Measurements from ENCODE around the gene SMAD6.
"Not testable (repeated sequence)": the region's sequence is repeated elsewhere in the genome, so short reads cannot be mapped to it uniquely, and the experiment has no call there.

The SMAD6 gene

DNA sequence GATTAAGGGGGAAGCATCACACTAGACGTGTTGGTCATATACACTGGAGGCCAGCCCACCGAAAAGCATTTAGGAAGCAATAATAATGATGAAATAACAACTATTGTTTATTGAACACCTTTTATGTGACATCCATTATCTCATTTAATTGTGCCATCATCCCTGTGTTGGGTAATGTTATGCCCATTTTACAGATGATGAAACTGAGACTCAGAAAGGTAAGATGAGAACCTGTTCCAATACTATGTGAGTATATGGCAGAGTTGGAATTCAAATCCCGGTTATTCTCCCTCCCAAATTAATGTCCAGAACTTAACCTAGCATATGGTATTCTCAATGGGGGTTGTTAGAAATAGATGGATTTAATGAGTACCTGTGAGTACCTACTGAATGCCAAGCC, 99.2 kb downstream of the SMAD6 start:
- no peak for DNase-seq

DNA sequence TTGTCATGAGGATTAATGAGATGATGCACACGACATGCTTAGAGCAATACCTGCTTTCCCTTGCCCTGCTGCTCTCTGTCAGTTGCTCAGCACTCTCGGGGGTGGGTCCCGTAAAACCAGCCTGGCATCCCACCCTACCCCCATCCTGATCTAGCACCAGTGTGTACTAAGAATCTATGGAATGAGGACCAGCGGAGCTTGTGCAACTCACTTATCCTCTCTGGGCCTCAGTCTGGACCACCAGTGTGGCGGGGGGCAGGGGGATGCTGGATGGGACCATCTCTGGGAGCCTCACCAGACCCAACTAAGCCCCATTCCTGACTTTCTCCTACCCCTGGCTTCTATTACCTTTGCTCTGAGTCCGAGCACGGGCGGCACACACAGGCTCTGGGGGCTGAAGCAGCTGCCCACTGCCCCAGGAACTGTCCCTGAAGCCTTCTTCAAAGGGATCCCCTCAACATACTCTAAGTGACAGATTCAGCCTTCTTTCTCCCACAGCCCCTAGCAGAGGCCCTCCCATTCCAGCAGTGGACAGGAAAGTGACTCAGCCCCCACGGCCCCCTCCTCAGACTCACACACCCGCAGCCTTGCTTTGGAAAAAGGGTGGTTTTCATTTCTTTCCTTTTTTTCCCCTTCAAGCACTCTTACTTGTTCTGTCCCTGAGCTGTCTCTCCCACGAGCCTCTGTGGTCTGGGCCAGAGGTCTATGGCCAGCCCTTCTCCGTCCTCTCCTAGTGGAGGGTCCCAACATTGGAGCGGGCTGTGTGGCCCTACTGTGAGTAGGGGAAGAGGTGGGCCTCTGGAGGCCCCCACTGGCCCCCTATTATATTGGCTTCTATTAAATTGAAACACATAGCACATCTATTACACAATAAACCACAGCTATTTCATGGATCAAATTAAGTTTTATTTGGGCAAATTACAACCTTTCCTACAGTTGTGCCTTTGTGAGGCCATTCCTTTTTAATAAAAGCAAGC, 100.3 kb downstream of the SMAD6 start:
- DNase-seq, result no peak

DNA sequence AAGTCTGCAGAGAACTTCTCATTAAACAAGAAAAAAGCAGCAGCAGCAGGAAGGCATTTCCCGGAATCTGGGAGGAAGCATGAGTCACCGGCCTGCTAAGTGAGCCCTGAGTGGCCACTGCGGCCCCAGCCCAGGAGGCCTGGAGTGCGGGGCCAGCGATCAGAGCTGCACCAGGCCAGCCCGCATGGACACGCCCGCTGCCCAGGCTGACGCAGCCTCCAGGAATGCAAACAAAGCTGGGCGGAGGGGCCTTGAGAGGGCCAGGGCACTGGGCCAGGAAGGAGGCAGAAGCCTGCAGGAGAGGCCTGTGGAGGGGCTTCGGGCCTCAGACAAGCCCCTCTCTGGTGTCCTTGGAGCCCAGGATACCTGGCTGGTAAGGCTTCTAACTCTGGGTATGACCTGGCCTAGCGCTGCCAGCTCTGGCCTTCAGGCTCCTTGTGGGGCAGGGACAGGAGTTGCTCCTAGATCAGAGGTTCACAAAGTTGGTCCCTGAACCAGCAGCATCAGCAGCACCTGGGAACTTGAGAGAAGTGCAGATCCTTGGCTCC, 101.2 kb downstream of the SMAD6 start:
- no peak for DNase-seq

DNA sequence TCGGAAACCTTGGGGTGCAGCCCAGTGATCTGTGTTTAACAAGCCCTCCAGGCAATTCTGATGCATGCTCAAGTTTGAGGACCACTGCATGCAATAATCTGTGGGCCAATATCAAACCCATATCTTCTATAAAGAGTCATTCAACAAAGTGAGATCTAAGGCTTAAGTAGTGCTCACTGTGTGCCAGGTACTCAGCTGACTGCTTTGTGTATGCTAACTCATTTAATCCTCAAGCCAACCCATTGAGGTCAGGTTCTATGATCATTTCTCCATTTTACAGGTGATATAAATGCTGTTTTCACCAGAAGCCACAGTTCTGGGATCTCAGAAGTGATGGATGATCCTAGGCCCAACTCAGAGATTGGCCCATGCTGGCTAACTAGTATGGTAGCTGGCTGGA, 101.7 kb downstream of the SMAD6 start:
- no peak for DNase-seq

DNA sequence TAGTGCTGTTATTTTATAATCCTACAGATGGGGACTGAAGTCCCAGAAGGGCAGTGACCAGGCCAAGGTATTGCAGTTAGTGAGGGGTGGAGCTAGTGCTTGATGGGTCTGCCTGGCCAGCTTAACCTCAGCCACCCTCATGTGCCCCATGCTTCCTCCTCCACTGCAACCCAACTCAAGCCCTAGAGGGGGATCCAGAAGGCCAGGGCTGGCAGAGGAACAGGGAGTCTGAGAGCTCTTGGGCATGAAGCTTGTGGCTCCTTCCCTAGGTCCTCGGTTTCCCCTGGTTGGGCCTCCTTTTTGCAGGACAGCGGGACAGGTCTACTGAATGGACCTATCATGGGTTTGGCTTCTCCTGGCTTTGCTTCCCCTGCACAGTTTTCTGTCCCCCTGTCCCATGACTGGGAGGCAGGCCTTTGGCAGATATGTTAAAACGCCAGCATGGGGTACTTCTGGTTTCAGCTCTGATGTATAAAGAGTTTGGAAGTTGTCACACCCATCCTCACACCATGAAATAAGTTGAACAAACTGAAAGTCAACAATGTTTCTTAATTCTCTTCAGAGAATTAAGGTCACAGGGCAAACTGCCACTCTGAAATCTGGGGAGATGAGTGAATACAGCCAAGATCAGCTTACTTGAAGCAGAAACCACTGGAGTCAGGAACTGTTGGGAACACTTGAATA, 103.3 kb downstream of the SMAD6 start:
- DNase-seq, result no peak

DNA sequence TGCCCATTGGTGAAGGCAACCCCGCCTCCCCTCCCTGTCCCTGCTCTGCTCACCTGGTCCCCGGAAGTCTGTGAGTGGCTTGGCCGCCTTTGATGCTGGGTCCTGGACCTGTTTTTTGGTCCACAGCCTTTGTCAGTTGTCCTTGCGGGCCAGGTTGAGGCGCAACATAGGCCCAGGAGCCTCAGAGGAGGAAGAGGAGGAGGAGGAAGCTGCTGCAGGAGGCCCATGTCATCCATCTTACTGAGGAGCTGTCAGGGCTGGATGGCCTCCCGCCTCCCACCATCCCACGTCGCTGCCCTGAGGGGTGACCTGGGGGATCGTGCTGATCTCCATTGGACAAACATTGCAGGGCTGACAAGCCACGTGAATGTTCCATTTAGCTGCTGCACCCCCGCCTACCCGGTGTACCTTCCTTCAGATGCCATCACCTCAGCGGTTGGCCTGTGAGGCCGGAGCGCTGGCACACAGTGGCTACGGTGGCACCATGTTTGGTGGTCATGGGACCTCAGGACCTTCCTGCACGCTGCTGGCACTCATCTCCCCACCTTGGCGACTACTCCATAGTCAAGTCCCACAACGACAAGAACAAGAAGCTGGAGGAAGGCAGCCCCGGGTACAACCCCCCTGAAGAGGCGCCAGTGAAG, 106.3 kb downstream of the SMAD6 start:
- DNase-seq, result no peak

DNA sequence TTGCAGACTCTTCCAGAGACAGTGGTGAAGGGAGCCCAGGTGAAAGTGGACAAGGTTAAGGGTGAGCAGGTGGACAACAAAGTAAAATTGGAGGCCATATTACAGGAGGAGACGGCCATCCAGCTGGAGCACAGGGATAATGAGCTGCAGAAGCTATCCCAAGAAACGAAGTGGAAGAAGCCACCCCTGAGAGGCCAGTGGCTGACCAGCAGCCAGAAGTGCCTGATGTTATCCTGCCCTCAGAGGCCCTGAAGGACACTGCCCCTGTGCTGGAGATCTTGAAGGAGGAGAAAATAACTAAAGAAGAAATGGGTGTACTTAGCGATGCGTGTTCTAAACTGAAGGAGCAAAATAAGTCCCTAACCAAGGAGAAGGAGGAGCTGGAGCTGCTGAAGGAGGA, 107.6 kb downstream of the SMAD6 start:
- no peak for DNase-seq

DNA sequence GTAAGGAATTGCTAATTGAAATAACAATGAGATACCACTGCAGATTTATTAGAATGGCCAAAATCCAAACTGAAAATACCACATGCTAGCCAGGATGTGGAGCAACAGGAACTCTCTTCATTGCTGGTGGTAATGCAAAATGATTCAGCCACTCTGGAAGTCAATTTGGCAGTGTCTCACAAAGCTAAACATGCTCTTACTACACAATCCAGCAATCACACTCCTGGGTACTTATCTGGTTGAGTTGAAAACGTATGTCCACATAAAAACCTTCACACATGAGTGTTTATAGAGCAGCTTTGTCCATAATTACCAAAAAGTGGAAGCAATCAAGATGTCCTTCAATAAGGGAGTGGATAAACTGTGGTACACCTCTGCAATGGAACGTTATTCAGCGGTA, 113.3 kb downstream of the SMAD6 start:
- no peak for DNase-seq

DNA sequence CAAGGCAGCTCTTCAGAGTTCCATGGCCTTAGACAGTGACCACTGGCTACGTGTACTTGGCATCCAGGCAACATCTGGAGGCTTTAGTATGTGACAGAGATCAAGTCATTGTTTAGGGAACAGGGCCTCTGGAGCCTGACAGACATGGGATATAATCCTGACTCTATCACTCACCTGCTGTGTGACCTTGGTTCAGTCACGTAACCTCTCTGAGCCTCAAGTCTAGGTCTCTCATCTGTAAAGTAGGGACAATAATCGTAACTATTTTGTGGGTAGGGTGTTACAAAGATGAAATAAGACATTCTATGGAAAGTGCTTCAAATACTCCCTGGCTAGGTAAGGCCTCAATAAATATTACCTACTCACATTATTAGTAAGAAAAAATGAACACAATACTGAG, 114.2 kb downstream of the SMAD6 start:
- no peak for DNase-seq

DNA sequence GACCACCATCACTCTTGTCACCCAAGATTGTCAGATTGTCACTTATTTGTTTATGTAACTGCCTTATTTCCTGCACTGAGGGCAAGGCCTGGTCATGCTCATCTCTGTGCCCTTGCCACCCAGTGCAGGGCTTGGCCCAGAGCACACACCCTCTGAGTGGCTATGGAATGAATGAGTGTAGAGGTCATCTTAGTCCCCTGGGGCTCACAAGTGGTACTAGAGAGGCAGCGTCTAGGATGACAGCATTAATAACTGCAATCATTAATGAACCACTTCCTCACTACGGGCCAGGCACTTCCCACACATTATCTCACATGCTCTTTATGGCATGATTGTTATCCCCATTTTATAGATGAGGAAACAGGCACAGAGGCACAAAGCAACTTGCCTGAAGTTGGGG, 117.0 kb downstream of the SMAD6 start:
- DNase-seq, result no peak

DNA sequence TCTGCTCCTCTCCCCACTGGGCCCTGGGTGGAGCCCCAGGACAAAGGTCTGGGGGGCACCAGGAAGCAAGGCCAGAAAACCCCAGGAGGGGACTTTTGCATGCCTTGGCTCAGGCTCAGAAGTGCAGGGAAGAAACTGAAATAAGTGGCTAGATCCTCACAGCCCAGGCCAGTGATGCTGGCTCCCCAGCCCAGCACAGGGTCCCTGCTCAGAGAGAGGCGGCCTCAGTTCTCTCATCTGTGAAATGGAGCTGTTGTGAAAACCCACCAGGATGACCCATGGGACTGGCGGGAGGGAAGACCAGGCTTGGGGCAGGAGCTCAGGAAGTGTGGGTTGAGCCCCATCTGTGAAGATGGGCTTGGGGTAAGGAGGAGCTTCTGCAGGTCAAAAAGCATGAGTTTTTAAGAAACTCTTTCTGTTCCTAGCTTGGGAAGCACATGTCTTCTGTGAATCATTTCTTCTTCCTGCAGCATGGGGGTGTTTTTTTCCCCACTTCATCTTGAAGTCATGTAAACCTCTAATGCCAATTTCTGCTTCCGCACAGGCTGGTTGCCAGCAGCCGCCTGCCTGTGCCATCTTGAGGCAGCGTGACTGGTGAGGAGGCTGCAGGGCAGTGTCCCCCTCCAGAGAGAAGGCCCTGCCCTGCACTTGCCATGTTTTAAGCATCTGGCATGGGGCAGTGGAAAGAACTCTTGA, 118.6 kb downstream of the SMAD6 start:
- DNase-seq, result no peak

DNA sequence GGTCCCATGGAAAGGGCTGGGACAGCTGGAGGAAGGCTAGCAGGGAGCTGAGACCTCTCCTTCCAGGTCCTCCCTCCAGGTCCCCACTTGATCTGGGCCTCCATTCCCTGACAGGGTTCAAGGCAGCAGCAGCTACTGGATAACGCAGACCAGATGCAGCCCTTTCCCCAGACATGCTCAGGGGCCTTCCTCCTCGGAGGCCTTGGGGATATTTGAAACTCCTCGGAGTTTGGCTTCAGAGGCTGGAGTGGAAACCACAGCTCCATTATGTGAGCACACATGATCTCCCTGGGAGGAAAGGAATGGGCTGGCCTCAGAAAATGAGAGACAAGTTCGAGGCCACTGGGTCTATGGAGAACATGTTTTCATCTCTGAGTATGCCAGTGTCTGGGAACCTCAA, 119.3 kb downstream of the SMAD6 start:
- DNase-seq, result no peak

DNA sequence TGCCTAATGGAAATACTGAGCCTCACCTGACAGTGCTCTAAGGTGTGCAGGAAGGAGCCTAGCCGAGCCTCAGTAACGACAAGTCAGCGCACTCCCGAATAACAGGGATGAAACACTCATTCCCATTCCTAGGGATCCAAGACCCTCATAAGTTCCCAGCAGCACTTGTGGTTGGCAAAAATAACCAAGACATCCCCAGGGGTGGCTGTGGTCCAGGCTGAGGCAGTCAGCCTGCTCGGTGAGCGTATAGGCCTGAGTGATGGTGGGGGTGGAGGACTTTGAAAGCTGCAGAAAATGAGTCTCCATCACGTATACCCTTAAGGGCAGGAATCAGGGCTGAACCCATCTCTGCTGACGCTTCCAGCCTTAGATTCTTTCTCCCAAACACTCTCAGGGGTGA, 120.1 kb downstream of the SMAD6 start:
- DNase-seq, result no peak

DNA sequence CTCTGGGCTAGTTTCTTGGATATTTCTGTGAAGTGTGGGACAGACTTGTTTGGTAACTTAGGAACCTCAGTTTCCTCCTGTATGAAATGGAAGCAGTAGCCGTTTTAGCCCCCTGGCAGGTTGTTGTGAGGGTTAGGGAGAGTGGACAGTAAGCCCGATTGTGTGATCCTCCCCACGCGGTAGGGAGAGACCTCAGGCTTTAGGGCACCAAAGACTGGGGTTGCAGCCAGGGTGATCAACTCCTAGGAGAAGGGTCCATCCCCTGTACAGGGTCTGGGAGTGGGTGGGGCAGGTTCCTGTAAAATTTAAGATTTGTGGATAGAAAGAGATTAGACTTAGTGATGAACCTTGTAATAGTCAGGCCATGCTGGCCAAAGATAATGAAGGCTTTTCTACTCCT, 120.5 kb downstream of the SMAD6 start:
- no peak for DNase-seq

DNA sequence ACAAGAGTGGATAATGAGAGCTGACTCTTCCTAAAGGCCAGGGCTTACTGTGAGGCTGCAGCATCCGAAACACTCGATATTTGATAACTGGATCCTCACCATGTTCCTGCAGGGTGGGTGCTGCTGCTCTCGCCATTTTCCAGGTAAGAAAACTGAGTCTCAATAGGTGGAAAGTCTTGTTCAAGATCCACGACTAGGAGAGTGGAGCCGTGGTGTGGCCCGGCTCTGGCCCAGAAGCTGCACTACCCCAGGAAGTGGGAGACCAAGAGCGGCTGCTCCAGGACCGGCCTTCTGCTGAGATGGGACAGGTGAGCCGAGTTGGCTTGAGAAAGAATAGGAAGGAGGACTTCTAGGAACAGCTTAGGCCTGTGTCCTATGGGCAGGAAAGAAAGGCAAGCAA, 121.6 kb downstream of the SMAD6 start:
- no peak for DNase-seq

DNA sequence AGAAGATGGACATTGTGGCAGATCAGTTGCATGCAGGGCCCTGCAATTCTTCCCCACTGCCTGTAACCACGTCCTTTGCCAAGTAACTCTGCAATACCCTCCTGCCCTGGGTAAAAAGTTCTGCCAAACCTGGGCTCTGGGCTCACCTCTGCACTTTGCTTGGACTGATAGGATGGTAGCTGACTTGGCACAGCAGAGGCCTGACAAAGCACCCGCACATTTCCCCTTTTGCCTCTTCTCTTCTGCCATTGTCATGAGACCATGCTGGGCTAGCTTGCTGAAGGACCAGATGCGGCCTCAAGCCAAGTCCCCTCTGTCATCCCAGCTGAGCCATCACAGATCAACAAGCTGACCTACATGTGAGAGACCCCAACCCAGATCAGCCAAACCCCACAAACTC, 122.4 kb downstream of the SMAD6 start:
- DNase-seq, result no peak

DNA sequence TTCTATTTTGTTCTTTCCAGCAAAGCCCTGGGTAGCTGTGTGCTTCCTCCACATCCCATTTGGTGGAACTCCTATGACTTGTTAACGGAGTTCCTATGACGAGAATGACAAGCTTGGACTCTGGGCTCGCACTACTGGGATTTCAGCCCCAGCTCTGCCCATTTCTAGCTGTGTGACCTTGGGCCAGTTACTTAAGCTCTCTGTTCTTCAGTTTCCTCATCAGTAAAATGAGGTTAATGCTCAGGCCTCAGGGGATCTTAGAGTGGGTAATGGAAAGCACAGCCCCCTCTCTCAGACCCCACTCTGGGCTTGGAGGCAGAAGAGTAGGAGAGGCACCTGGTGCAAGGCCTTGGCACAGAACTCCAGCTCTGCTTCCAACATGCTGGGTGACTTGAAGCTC, 123.1 kb downstream of the SMAD6 start:
- DNase-seq, result no peak

DNA sequence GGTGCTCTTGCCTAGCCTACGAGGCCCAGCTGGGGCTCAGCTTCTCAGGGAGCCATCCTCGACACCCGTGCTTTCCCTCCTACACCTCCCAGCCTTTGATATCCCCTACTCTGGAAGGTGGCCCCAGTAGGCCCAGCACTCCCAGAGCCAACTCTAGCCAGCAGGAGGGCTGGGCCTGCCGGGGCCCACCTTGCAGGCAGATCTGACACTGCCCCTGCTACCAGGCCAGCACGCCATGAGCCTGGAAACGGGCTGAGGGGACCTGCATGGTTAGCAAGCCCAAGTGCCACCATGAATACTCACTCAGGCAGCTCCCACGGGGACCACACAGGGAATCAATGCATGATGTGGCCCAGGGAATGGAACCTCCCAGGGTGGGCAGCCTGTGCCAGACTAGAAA, 123.7 kb downstream of the SMAD6 start:
- DNase-seq, result no peak

DNA sequence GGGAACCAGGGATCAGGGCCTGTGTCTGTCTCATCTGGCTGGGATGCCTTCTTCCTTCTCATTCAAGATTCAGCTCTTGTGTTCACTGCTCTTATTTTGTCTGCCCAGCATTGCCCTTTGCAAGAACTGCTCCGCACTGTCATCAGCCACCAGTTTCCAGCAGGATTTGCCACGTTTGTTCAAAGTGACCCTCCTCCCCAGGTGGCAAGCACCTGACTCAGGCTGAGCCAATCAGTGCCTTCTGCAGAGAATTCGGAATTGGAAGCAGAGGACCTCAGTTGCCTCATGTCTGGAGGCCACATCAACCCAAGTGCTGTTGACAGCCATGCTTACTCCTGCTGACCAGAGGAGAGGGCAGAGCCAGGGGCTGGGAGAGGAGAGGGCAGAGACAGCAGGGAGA, 124.5 kb downstream of the SMAD6 start:
- DNase-seq, result no peak

DNA sequence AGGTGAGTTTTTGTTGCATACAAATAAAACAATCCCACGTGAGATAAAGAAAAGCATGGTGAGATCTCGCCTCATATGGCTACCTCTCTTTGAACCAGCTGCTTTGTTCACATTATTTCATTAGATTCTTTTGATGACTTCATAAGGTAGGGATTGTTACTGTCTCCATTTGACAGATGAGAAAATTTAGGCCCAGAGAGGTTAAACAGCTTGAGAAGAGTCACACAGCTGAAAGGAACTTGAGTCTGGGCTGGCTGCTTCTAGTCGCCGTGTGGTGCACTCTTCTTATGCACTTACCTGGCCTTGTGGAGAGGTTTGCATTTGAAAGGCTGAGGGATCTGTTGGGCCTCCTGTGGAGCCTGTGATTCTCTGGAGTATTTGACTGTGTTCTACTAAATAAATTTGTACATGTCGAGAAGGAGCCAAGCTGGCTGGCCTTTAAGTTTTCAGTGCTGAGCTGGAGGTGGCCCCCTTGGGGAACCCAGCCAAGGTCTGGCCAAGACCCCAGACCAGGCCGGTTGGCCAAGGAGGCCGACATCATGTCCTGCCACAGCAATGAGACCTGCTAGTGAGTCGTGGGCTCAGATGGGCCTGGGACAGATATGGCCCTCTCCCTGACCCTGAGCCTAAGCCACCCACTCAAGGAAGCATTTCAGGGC, 125.1 kb downstream of the SMAD6 start:
- no peak for DNase-seq

DNA sequence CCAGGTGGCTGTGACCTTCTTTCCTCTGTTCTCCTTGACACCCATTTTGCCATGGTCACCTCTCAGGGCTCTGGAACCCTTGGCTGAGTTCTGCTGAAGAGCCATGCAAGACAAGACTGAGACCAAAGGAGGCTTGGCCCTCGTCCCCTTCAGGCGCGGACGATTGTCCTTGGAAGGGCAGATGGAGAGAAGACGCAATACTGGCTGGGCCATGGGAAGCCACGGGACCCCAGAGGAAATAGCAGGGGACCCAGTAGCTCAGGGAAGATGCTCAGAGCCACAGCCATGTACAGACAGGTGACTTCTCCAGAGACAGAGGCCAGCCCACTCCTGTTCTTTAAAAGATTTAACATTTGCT, 125.6 kb downstream of the SMAD6 start:
- no peak for DNase-seq

DNA sequence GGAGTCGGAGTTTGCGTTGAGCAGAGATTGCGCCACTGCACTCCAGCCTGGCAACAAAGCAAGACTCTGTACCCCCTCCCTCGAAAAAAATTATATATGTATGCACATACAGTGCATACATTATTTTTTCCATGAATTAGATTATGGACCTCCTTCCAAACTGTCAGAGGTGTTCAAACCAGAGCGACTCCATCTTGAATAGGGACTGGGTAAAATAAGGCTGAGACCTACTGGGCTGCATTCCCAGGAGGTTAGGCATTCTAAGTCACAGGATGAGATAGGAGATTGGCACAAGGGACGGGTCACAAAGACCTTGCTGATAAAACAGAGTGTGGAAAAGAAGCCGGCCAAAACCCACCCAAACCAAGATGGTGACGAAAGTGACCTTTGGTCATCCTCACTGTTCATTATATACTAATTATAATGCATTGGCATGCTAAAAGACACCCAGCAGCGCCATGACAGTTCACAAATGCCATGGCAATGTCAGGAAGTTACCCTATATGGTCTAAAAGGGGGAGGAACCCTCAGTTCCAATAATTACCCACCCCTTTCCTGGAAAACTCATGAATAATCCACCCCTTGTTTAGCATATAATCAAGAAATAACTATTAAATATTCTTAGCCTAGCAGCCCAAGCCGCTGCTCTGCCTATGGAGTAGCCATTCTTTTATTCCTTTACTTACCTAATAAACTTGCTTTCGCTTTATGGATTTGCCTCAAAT, 126.9 kb downstream of the SMAD6 start:
- not testable (repeated sequence) for DNase-seq
